Thoracic aorta (tissue), 2 donors: ENCODE data around the gene HOXB9. TPM values are rescaled to one million over a fixed set of nuclear protein-coding genes. Genes with fewer than 3 reads are reported as not detected.
A peak's percentile ranks its signal among the peaks of the same experiment; 100 is the strongest.

Experiments
- ATAC-seq: fragments of 150-250 bp; one replicate; pipeline ENCODE4 v1.8.0; 2017; ENCODE audit warnings: low read depth; ENCODE audit not compliant: insufficient number of reproducible peaks, low FRiP score
- DNase-seq: peaks from one replicate; pipeline ENCODE4 v3.0.0-alpha.2; 2020; ENCODE audit warnings: low spot score
- H3K27ac ChIP-seq, 2 donors: fragments of 200-600 bp; sonication (generic); 1 replicate in 1 of 2; 2 replicates in 1 of 2; pipeline ENCODE4 v1.5.1; 2016; ENCODE audit warnings: mild to moderate bottlenecking in 2 of 2, moderate library complexity in 2 of 2
- H3K27me3 ChIP-seq: fragments of 200-600 bp; sonication (generic); replicated peaks from 2 replicates; pipeline ENCODE4 v1.6.0; 2016; ENCODE audit warnings: mild to moderate bottlenecking; ENCODE audit not compliant: insufficient read depth
- H3K36me3 ChIP-seq: fragments of 200-600 bp; sonication (generic); one replicate; pipeline ENCODE4 v1.5.1; 2016
- H3K4me1 ChIP-seq, 2 donors: fragments of 200-600 bp; sonication (generic); 1 replicate in 1 of 2; 2 replicates in 1 of 2; pipeline versions ENCODE4 v1.5.1 to v1.6.0; 2016; ENCODE audit warnings: low read depth in 2 of 2, mild to moderate bottlenecking in 1 of 2; ENCODE audit not compliant: control insufficient read depth in 1 of 2
- H3K4me3 ChIP-seq: fragments of 200-600 bp; sonication (generic); 2 replicates; pipeline ENCODE4 v1.5.1; 2016; ENCODE audit warnings: mild to moderate bottlenecking
- H3K9me3 ChIP-seq: fragments of 200-600 bp; sonication (generic); 2 replicates; pipeline ENCODE4 v1.5.1; 2016
- CTCF ChIP-seq: fragments of 200-600 bp; sonication (generic); IDR thresholded peaks from one replicate; pipeline ENCODE4 v1.5.1; 2019; ENCODE audit warnings: antibody characterized with exemption
- total RNA-seq, 2 donors: library from RNA; depleted of rRNA; stranded (reverse); fragments of >200 nt; gene quantifications; one replicate each; pipeline versions ENCODE4 v1.1.0 to v1.2.3, GENCODE V29; 2016

The HOXB9 gene
- total RNA-seq, 2 donors from 2014 or later: not detected

DNA sequence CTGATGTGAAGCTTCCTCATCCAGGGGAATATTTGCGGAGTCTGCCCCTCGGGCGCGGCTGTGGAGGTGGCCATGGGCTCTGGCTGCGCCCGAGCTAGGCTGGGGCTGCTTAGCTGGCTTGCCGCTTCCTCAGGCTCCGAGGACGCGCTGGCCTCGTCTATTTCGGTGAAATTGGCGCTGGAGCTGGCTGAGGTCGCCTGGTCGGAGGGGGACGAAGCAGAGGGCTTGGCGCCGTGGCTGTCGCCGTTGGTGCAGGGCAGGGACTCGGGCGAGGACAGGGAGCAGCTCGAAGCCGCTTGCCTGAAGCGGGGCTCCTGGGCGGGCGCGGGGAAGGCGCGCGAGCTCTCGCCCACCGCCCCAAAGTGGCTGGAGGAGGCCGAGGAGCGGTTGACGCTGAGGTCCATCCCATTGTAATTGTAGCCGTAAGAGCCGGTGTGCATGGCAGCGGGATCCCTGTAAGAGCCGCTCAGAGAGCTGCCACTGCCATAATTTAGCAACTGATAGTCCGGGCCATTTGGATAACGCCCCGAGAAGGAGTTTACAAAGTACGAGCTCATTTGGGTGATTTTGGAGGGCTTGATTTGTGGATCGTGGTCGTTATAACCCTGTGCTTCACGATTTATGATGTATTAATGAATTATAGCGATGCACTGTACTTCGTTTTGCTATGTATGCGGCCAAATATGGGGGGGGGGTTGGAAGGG, 32.9 kb downstream of the HOXB9 start, which contains the start of gene HOXB5:
Gene HOXB5 (minus strand): TSS at position 654 of the 704 bp plus-strand sequence. CDS start 97 bp downstream, at position 557.
- DNase-seq (no peak), ATAC-seq (no peak)
- H3K36me3 ChIP-seq: peaks cover 8% of the 10 kb centered on the region
- peak within 1 kb of the TSS in 1 of 2 donors; percentile 28 for H3K27ac ChIP-seq
- TF ChIP-seq CTCF: no peak
- H3K9me3 ChIP-seq: no peaks in the 10 kb centered on the region
- H3K27me3 ChIP-seq: no peaks in the 10 kb centered on the region
- peaks cover 5 to 22% of the 10 kb centered on the region in 2 donors for H3K4me1 ChIP-seq
- peak within 1 kb of the TSS; percentile 72 for H3K4me3 ChIP-seq

GRCh38 chr17:48592577-48592976, 33.6 kb downstream of the HOXB9 start:
- Histone ChIP-seq H3K27ac (peak overlapping the region in 1 of 2 donors; percentile 28), H3K4me3 (peak overlapping the region; percentile 72), H3K9me3 (no peaks in the 10 kb centered on the region), H3K4me1 (peaks cover 5 to 18% of the 10 kb centered on the region in 2 donors), H3K36me3 (peaks cover 8% of the 10 kb centered on the region), H3K27me3 (no peaks in the 10 kb centered on the region)
- no peak for ATAC-seq
- no peak for TF ChIP-seq CTCF
- no peak for DNase-seq

DNA sequence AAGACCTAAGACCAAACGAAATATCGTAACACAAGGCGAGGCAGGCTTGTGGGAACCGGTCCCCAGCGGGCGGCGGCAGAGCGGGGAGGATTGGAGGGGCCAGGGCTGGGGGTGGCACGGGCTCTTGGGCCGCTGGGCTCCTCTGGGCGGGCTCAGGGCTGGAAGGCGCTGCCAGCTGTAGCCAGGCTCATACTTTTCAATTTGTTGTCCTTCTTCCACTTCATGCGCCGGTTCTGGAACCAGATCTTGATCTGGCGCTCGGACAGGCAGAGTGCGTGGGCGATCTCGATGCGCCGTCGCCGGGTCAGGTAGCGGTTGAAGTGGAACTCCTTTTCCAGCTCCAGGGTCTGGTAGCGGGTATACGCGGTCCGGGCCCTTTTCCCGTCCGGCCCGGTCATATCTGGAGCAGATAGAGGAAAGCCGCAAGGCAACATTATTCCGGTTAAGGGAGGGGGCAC, 34.1 kb downstream of the HOXB9 start:
- H3K36me3 ChIP-seq: peaks cover 8% of the 10 kb centered on the region
- peaks cover 5 to 13% of the 10 kb centered on the region in 2 donors for H3K4me1 ChIP-seq
- H3K27me3 ChIP-seq: no peaks in the 10 kb centered on the region
- no peak for DNase-seq
- H3K9me3 ChIP-seq: no peaks in the 10 kb centered on the region
- no peak for ATAC-seq
- peak overlapping the region; percentile 72 for H3K4me3 ChIP-seq
- H3K27ac ChIP-seq: no peak overlapping the region
- TF ChIP-seq CTCF: no peak

GRCh38 chr17:48591255-48592056, 34.7 kb downstream of the HOXB9 start:
- ATAC-seq (no peak), DNase-seq (no peak)
- TF ChIP-seq CTCF: no peak
- H3K4me1 ChIP-seq: peaks cover 10 to 11% of the 10 kb centered on the region in 2 donors
- no peak overlapping the region for H3K4me3 ChIP-seq
- no peak overlapping the region for H3K27ac ChIP-seq
- no peaks in the 10 kb centered on the region for H3K9me3 ChIP-seq
- H3K36me3 ChIP-seq: peaks cover 8% of the 10 kb centered on the region
- no peaks in the 10 kb centered on the region for H3K27me3 ChIP-seq

DNA sequence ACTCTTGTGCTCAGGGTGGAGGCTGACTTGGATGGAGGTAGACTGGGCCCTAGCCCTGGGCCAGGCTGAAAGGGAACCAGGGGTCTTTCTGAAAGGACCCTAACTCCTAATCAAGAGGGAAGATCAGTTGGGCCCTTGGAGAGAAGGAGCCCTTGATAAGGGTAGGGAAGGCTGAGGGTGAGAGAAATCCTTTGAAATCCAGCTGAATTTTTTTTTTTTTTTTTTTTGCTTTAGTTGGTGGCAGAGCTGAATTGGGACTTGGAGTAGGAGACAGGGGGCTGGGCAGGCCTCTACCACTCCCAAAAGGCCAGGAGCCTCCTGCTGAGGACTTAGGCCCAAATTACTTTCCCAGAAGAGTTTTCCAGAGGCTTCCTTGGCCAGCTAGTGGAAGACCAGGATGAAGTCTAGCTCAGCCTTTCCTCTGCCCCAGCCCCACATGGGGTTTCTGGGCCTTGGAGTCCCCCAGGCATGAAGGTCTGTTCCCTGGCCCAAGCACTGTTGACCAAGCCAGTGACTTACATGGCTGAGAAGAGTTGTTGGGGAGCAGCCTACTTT, 35.5 kb downstream of the HOXB9 start:
- Histone ChIP-seq H3K4me1 (peaks cover 13 to 17% of the 10 kb centered on the region in 2 donors), H3K4me3 (no peak overlapping the region), H3K9me3 (no peaks in the 10 kb centered on the region), H3K27ac (no peak overlapping the region), H3K27me3 (no peaks in the 10 kb centered on the region), H3K36me3 (peaks cover 5% of the 10 kb centered on the region)
- DNase-seq (no peak), ATAC-seq (no peak)
- no peak for TF ChIP-seq CTCF
